HL-60/S4 (cell line): Measurements from ENCODE around the gene TBC1D8.

ENCODE experiments used
- in situ Hi-C: fragments of 300-500 bp; cut with MboI; formaldehyde crosslinking; loops from 2 replicates; pipeline ENCODE4 v1.14.3; 2022; ENCODE audit warnings: low sequenced_read_pairs

TBC1D8 gene

DNA sequence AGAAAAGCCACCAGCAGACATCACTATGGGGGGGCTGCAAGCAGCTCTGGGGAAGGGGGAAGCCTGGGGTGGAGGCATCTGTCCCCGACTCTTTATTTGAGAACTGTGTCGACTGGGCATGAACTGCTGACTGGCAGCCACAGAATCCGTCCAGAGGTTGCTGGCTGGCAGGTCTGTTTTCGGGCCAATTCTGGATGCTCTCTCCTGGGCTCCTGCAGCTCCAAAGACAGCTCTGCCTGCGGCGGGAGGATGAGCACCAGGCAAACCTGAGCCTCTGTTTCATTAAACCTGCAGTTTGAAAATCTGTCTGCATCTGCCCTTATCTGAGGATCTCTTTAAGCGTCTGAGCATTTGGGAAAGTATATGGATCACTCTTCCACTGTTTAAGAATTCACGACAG, 183.5 kb downstream of the TBC1D8 start:
- in situ Hi-C loops, result no loop called here

GRCh38 chr2:100965596-100965995, 185.6 kb downstream of the TBC1D8 start:
- in situ Hi-C loops, result no loop called here

DNA sequence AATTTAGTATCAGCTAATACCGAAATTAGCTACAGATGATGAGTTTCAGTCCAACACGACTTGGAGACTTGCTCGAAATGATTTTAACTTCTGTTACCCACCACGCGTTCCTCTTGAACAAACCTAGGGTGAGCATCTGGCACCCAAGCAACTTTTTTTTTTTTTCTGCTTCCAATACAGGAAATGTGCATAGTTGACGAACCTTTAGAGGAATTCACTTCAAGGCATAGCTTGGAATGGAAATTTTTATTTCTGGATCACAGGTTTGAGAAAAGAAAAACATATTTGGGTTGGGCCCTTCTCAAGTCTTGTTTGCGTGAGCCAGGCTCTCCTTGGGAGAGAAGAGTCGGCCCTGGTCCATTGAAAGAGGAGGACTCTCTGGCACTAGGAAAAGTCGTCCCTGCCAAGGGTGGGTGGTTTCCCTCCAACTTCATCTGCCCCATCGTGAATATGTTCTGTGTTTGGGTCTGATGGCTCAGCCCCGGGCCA, 186.5 kb downstream of the TBC1D8 start:
- in situ Hi-C loops, result no loop called here

- in situ Hi-C loops, result no loop called here
These were observed 187.0 kb downstream of the TBC1D8 start for GRCh38 chr2:100964222-100964621.

DNA sequence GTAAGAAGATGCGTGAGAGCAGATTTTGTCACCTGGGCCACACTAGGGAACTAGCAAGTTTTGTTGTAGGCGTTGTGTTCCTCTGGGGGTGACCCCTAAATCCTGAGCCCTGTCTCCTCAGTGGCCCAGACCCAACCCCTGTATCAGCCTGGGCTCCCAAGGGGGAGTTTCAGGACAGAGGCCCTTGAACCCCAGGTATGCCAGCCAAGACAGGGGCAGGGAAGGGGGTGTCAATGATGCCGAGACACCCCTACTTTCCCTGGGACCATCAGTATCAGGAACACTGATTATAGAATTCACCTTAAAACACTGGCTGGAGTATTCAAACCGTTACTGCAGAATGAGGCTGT, 188.2 kb downstream of the TBC1D8 start:
- in situ Hi-C loops, result no loop called here

- in situ Hi-C loops, result no loop called here
These were observed 188.7 kb downstream of the TBC1D8 start for GRCh38 chr2:100962366-100963025.

DNA sequence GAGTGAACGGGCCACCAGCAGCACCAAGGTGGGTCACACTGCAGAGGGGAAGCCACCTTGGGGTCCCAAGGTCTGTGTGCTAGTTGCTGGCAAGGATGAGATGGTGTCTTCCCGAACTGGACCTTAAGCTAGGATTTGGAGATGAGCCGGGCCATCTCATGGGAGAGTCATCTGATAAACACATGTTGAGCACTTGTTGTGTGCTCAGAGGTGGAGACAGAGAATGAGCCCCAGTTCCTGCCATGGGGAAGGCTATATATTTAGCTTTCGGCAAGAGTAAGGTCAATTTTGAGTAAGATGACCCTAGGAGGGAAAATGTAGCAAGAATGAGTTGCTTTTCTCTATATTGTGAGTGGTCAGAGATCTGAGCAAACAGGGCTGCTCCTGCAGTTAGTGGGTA, 190.5 kb downstream of the TBC1D8 start:
- in situ Hi-C loops, result no loop called here

DNA sequence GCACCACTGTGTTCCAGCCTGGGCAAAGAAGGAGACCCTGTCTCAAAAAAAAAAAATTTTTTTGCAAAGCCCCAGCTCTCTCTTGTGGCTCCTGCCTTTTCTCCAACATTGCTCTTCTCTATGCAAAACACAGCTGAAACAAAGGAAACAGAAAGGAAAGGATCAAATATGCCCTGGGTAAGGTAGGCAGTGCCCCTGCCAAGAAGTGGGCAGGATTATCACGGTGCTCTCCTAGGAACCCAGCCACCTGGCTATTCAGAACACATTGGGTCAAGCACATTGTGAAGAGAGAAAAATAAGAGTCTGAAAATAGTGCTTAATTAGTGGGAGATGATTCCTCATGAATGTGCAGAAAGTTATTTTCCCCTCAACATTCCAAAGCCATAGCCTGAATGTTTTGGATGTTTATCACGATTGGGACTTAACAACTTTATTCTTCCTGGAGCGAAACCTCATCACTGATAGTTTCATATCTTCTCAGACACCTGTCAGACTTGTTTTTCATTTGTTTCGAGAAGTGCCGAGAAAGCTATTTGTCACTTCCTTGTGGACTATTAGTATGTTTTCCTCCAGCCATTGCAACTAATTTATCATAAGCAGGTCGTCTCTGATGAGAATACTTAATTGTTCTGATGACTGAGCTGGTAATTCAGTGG, 191.8 kb downstream of the TBC1D8 start:
- in situ Hi-C loops, result no loop called here

DNA sequence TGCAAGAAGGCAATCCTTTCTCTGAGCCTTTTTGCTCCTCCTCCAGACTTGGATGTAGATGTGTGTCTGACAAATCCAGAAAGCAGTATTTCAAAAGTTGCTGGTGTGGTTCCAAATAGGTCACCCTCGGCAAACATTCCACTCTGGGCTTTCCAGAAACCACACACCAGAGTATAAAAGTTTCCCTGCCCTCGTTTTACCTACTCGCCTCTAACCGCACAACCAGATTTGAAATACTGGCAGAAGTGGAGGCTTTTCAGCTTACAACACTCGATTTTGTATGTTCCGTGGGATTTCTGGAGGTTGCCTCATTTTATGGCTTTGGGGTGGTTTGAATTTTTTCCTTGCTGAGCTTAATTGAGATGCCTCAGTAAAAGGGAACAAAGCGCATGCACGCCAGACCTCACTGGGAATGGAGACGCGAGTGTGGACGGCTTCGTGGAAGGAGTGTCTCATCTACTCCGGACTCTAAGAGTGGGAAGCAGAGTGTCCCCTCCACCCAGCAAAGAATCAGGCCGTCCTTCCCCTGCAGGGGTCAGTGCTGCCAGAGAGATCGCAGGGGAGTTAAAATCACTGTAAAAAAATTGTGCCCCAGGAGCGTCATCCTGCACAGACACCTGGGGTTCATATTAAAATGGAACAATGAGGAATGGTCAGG, 193.1 kb downstream of the TBC1D8 start:
- in situ Hi-C loops, result no loop called here
